HG03103 (cell line): ENCODE measurements around the gene CASP5.

Experiments used
- ATAC-seq: cut with Tn5 transposase; IDR thresholded peaks from one replicate; pipeline ENCODE4 v1.9.1; 2021; ENCODE audit warnings: low read depth; ENCODE audit not compliant: unreplicated experiment

CASP5 gene

DNA sequence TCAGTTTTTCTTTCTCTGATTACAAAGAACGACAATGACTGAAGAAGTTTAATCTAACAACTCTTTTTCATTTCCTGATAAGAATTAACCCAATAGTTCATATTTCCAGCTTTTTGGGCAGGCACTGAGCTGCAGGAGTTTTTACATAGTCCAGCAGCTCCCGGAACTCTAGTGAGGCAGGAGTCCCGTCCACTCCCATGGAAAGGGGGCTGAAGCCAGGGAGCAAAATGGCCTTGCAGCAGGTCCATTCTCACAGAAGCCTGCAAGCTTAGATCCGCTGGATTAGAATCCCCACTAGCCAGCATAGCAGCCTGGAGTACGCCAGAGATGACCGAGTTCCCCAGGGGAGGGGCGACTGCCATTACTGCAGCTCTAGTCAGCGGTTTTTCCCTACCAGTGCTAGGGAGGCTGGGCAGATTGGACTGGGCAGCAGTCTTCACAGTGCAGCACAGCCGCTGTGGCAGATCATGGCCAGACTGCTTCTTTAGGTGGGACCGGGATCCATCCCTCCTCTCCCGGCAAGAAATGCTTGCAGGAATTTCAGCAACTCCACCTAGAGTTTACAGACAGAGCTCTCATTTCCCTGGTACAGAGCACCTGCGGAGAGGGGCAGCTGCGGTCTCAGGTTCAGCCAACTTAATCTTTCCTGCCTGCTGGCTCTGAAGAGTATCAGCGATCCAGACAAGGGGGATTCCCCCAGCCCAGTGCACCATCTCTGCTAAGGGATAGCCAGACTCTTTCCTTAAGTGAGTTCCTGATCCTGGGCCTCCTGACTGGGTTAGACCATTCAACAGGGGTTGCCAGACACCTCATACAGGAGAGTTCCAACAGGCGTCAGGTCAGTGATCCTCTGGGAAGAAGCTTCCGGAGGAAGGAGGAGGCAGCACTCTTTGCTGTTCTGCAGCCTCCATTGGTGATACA, 53.9 kb downstream of the CASP5 start:
- ATAC-seq, result no peak

DNA sequence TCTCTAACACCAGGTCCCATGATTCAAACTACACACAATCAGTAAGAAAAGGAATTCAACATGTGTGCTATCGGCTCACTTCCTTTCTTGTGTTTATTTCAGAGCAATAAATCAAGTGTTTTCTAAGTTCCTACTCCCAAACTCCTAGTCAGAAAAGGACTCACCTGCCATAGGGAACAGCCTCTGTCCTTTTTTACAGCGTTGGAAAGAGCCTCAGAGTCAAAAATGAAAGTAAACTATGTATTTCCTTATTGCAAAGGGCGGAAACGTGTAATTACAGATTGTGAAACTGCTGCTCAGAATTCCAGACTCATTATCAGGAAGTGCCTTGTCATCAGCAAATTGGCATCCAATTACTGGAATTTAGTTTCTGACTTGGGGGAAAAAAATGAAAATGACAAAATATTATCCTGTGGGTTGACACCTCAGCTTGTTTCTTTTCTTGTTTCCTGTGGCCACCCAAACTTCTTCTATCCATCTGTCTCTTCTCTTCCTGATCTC, 54.6 kb downstream of the CASP5 start, which contains the start of gene CASP4:
CASP4 (minus strand) TSS at position 220 of the 501 bp plus-strand sequence; CDS start at position 171, 49 bp downstream.
- peak; percentile 80 for ATAC-seq

DNA sequence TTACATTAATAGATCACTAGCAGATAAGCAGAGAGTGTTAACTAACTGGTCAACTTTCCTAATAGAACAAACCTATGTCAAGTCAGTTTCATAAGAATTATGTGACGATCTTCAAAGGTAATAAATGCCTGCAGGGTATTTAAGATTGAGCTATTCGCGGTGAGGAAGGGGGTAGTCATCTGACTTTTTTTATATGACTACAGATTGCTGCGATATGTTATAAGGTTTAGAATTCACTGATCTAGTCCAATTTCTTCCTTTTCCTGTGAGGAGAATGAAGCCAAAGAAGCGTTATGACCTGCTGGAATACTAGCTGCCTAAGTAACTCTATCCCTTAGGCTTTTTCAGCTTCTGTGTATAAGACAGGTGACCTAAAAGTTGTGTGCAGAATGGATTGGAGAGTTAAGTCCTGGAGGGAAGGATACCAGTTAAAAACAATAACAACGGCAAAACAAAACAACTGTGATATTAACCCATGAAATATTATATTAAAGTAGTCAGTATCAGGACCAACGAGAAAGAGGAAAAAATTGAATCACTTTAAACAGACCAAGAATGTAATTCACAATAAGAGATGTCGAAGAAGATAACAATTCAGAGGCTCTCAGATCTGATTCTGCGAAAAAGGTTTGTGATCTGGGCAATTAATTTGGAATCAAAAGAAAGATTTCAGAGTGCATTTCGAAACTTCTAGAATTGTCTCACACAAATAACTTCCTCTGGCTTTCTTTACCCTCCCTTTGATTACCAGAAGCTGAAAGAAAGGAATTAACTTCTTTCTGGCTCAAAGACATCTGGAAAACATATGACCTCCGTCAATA, 55.2 kb downstream of the CASP5 start:
- ATAC-seq, result peak; percentile 19

- no peak for ATAC-seq
Observed at GRCh38 chr11:104965735-104966134, 57.2 kb downstream of the CASP5 start.

GRCh38 chr11:104964247-104964646, 58.7 kb downstream of the CASP5 start:
- no peak for ATAC-seq

GRCh38 chr11:104962852-104963251, 60.1 kb downstream of the CASP5 start:
- no peak for ATAC-seq

- no peak for ATAC-seq
Observed at GRCh38 chr11:104957280-104957679, 65.7 kb downstream of the CASP5 start.

DNA sequence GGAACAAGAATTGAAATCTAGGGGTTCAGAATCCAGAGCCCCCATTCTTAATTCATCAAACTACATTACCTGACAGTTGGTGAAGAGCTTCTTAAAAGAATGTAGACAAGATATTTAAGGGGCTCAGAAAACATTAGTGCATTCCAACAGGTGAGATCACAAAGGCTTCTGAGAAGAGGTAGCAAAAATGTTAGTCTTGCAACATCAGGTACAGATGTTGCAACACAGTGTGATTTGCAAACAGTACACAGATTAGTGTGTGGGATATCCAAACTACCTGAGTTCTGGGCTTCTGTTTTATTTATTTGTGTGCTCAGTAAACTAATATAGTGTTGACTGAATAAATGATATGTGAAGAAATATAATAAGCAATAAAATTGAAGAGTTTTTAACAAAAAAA, 66.4 kb downstream of the CASP5 start:
- ATAC-seq, result no peak

GRCh38 chr11:104946907-104947306, 76.1 kb downstream of the CASP5 start:
- ATAC-seq, result peak; percentile 95
